Mesendoderm (in vitro differentiated cells): Measurements from ENCODE around the gene TMEM95.
"Not testable (repeated sequence)": the region's sequence is repeated elsewhere in the genome, so short reads cannot be mapped to it uniquely, and the experiment has no call there.

ENCODE experiments used
- DNase-seq: peaks from one replicate; pipeline ENCODE4 v3.0.0; 2013
- H2AK5ac ChIP-seq: 2 replicates; pipeline ENCODE4 v1.6.1; 2013; ENCODE audit warnings: low read length, inconsistent platforms
- H2BK120ac ChIP-seq: 2 replicates; pipeline ENCODE4 v1.6.1; 2013; ENCODE audit warnings: low read depth, mild to moderate bottlenecking, low read length, moderate library complexity, mixed read lengths
- H2BK15ac ChIP-seq: replicated peaks from 2 replicates; pipeline ENCODE4 v1.6.1; 2013; ENCODE audit warnings: low read depth, mild to moderate bottlenecking, moderate library complexity
- H2BK5ac ChIP-seq: 2 replicates; pipeline ENCODE4 v1.6.1; 2013; ENCODE audit warnings: low read length, inconsistent platforms
- H3K18ac ChIP-seq: 2 replicates; pipeline ENCODE4 v1.6.1; 2013; ENCODE audit warnings: mild to moderate bottlenecking, low read length, mixed read lengths
- H3K23ac ChIP-seq: one replicate; pipeline ENCODE4 v1.6.1; 2013; ENCODE audit warnings: low read length
- H3K27ac ChIP-seq: 2 replicates; pipeline ENCODE4 v1.5.1; 2013; ENCODE audit warnings: low read depth, mild to moderate bottlenecking, inconsistent platforms, low read length, moderate library complexity
- H3K27me3 ChIP-seq: 2 replicates; pipeline ENCODE4 v1.6.1; 2013; ENCODE audit warnings: low read length, control low read depth, mild to moderate bottlenecking, inconsistent platforms; ENCODE audit not compliant: insufficient read depth, poor library complexity
- H3K36me3 ChIP-seq: 2 replicates; pipeline ENCODE4 v1.6.1; 2013; ENCODE audit warnings: low read length, inconsistent platforms; ENCODE audit not compliant: control insufficient read depth, insufficient read depth
- H3K4ac ChIP-seq: one replicate; pipeline ENCODE4 v1.6.1; 2013; ENCODE audit warnings: low read depth, mild to moderate bottlenecking, low read length, moderate library complexity
- H3K4me1 ChIP-seq: 2 replicates; pipeline ENCODE4 v1.6.1; 2013; ENCODE audit warnings: low read depth, low read length, inconsistent platforms; ENCODE audit not compliant: control insufficient read depth
- H3K4me2 ChIP-seq: 2 replicates; pipeline ENCODE4 v1.6.1; 2013; ENCODE audit warnings: low read length
- H3K4me3 ChIP-seq: 2 replicates; pipeline ENCODE4 v1.5.1; 2013; ENCODE audit warnings: mild to moderate bottlenecking, low read length
- H3K56ac ChIP-seq: one replicate; pipeline ENCODE4 v1.6.1; 2013; ENCODE audit warnings: low read length
- H3K79me1 ChIP-seq: 2 replicates; pipeline ENCODE4 v1.6.1; 2013; ENCODE audit warnings: low read length, inconsistent platforms
- H3K79me2 ChIP-seq: 2 replicates; pipeline ENCODE4 v1.6.1; 2013; ENCODE audit warnings: mild to moderate bottlenecking, low read length; ENCODE audit not compliant: control insufficient read depth, insufficient read depth
- H3K9ac ChIP-seq: 2 replicates; pipeline ENCODE4 v1.6.1; 2013; ENCODE audit warnings: low read length, inconsistent platforms
- H4K5ac ChIP-seq: one replicate; pipeline ENCODE4 v1.6.1; 2013; ENCODE audit warnings: low read length
- H4K8ac ChIP-seq: one replicate; pipeline ENCODE4 v1.6.1; 2013; ENCODE audit warnings: low read depth, mild to moderate bottlenecking, control low read depth, low read length, moderate library complexity
- WGBS: extraction: QIAGEN DNeasy Blood & Tissue Kit; methylation state at CpG from one replicate; pipeline ENCODE4 v1.1.7; 2013; ENCODE audit warnings: low lambda C conversion rate, missing lambda C conversion rate; ENCODE audit not compliant: insufficient coverage; ENCODE audit errors: extremely low coverage; 5-methylcytosine and 5-hydroxymethylcytosine counted together

Gene TMEM95

GRCh38 chr17:7332111-7332510 is 22.8 kb upstream of the TMEM95 start:
- H3K4me2 ChIP-seq = no peak overlapping the region
- no peak overlapping the region for H2BK5ac ChIP-seq
- peaks cover 13% of the 10 kb centered on the region for H3K79me2 ChIP-seq
- H3K4me3 ChIP-seq = no peak overlapping the region
- H3K36me3 ChIP-seq = no peaks in the 10 kb centered on the region
- H4K5ac ChIP-seq = no peak overlapping the region
- no peak overlapping the region for H3K27ac ChIP-seq
- no peak for DNase-seq
- H3K56ac ChIP-seq = no peak overlapping the region
- no peaks in the 10 kb centered on the region for H3K27me3 ChIP-seq
- no peak overlapping the region for H3K18ac ChIP-seq
- H3K4me1 ChIP-seq = peaks cover 5% of the 10 kb centered on the region
- no peak overlapping the region for H2AK5ac ChIP-seq
- H3K23ac ChIP-seq = no peak overlapping the region
- H4K8ac ChIP-seq = no peak overlapping the region
- no CpG with 5 or more reads among the region's 7 CpGs for WGBS
- no peak overlapping the region for H2BK120ac ChIP-seq
- H2BK15ac ChIP-seq = no peak overlapping the region
- no peak overlapping the region for H3K4ac ChIP-seq
- no peak overlapping the region for H3K9ac ChIP-seq
- peaks cover 11% of the 10 kb centered on the region for H3K79me1 ChIP-seq

DNA sequence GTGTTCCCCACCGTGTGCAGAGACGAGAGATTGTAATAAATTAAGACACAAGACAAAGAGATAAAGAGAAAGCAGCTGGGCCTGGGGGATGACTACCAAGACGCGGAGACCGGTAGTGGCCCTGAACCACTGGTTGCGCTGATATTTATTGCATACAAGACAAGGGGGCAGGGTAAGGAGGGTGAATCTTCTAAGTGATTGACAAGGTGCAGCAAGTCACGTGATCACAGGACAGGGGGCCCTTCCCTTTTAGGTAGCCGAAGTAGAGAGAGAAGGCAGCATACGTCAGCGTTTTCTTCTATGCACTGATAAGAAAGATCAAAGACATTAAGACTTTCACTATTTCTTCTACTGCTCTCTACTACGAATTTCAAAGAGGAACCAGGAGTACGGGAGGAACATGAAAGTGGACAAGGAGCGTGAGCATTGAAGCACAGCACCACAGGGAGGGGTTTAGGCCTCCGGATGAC is 22.3 kb upstream of the TMEM95 start:
- H3K56ac ChIP-seq, H3K79me1 ChIP-seq, H3K27ac ChIP-seq, H2BK5ac ChIP-seq, H3K23ac ChIP-seq, H3K4me1 ChIP-seq, H3K4ac ChIP-seq, H3K9ac ChIP-seq, H4K8ac ChIP-seq, H2AK5ac ChIP-seq, H3K4me3 ChIP-seq, H4K5ac ChIP-seq, DNase-seq, H3K18ac ChIP-seq, H3K4me2 ChIP-seq, H2BK120ac ChIP-seq, H3K27me3 ChIP-seq, H2BK15ac ChIP-seq, H3K36me3 ChIP-seq: not testable (repeated sequence)
- no CpG with 5 or more reads among the region's 14 CpGs for WGBS
- H3K79me2 ChIP-seq = peaks cover 11% of the 10 kb centered on the region

- H3K79me2 ChIP-seq = no peaks in the 10 kb centered on the region
- no peak overlapping the region for H3K23ac ChIP-seq
- H3K79me1 ChIP-seq = no peaks in the 10 kb centered on the region
- H3K9ac ChIP-seq = no peak overlapping the region
- H3K18ac ChIP-seq = no peak overlapping the region
- no CpG with 5 or more reads among the region's 3 CpGs for WGBS
- H4K5ac ChIP-seq = no peak overlapping the region
- H3K27me3 ChIP-seq = no peaks in the 10 kb centered on the region
- H3K56ac ChIP-seq = no peak overlapping the region
- DNase-seq = no peak
- H3K4me1 ChIP-seq = peaks cover 5% of the 10 kb centered on the region
- H3K27ac ChIP-seq = no peak overlapping the region
- no peak overlapping the region for H3K4me3 ChIP-seq
- no peak overlapping the region for H4K8ac ChIP-seq
- H2BK15ac ChIP-seq = no peak overlapping the region
- H2AK5ac ChIP-seq = no peak overlapping the region
- H3K36me3 ChIP-seq = no peaks in the 10 kb centered on the region
- no peak overlapping the region for H3K4ac ChIP-seq
- H2BK5ac ChIP-seq = no peak overlapping the region
- H3K4me2 ChIP-seq = no peak overlapping the region
- no peak overlapping the region for H2BK120ac ChIP-seq
Measured at GRCh38 chr17:7334938-7335538, 19.9 kb upstream of the TMEM95 start.

DNA sequence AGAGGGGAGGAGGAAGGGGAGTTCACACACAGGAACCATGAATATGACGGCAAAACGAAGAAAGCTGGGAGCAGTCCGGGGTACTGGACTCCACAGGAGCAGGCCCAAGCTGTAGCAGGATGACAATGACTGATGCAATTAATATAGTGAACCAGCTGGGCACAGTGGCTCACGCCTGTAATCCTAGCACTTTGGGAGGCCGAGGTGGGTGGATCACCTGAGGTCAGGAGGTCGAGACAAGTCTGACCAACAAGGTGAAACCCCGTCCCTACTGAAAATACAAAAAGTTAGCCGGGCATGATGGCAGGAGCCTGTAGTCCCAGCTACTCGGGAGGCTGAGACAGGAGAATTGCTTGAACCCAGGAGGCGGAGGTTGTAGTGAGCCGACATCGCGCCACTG is 19.2 kb upstream of the TMEM95 start:
- not testable (repeated sequence) for H3K4me3 ChIP-seq, H3K79me1 ChIP-seq, H3K27me3 ChIP-seq, H3K36me3 ChIP-seq, H2BK15ac ChIP-seq, H2BK5ac ChIP-seq, H3K9ac ChIP-seq, H3K4ac ChIP-seq, H3K18ac ChIP-seq, H3K23ac ChIP-seq, H4K8ac ChIP-seq, DNase-seq, H2AK5ac ChIP-seq, H4K5ac ChIP-seq, H3K27ac ChIP-seq, H3K79me2 ChIP-seq, H3K4me1 ChIP-seq, H2BK120ac ChIP-seq, H3K4me2 ChIP-seq
- peak overlapping the region; percentile 7 for H3K56ac ChIP-seq
- no CpG with 5 or more reads among the region's 13 CpGs for WGBS

- Histone ChIP-seq H3K36me3 (no peaks in the 10 kb centered on the region), H2BK5ac (peak within 1 kb of the TSS; percentile 43), H3K79me2 (no peaks in the 10 kb centered on the region), H4K8ac (no peak within 1 kb of the TSS), H3K27ac (peak within 1 kb of the TSS; percentile 38), H3K56ac (peak within 1 kb of the TSS; percentile 73), H3K27me3 (no peaks in the 10 kb centered on the region), H4K5ac (no peak within 1 kb of the TSS), H2BK15ac (no peak within 1 kb of the TSS), H3K18ac (peak within 1 kb of the TSS; percentile 3), H3K79me1 (no peaks in the 10 kb centered on the region), H2AK5ac (no peak within 1 kb of the TSS), H3K4me1 (peaks cover 5% of the 10 kb centered on the region), H3K23ac (no peak within 1 kb of the TSS), H3K4me2 (peak within 1 kb of the TSS; percentile 13), H3K4ac (no peak within 1 kb of the TSS), H2BK120ac (no peak within 1 kb of the TSS), H3K9ac (peak within 1 kb of the TSS; percentile 51), H3K4me3 (no peak within 1 kb of the TSS)
- no CpG with 5 or more reads among the region's 17 CpGs for WGBS
- peak; percentile 61 for DNase-seq
Measured at GRCh38 chr17:7336240-7337175, 18.4 kb upstream of the TMEM95 start, which contains the start of gene ACAP1. TSS of gene ACAP1 (plus strand) at chr17:7336529. CDS start at chr17:7336735, 206 bp downstream.
